PFSK-1 (cell line): ENCODE measurements around the gene MAN1C1.

Experiments
- FOXP2 ChIP-seq: optimal IDR thresholded peaks from 2 replicates; pipeline ENCODE3; 2011; ENCODE audit warnings: borderline replicate concordance, control low read depth, inconsistent platforms; ENCODE audit not compliant: insufficient read depth; ENCODE audit errors: extremely low read length, extremely low read depth
- POLR2AphosphoS5 ChIP-seq: IDR thresholded peaks from 2 replicates; pipeline ENCODE4 v1.6.1; 2012; ENCODE audit warnings: low read depth, mild to moderate bottlenecking, control low read depth, low read length, moderate library complexity
- REST ChIP-seq, 2 experiments: IDR thresholded peaks; 2 replicates each; pipeline versions ENCODE4 v1.6.1 to v1.8.0; 2011 to 2012; ENCODE audit warnings: low read depth in 2 of 2, low read length in 2 of 2, control low read depth in 1 of 2, inconsistent platforms in 1 of 2, mild to moderate bottlenecking in 1 of 2, moderate library complexity in 1 of 2; ENCODE audit not compliant: insufficient read depth in 1 of 2
- SIN3A ChIP-seq: IDR thresholded peaks from 2 replicates; pipeline ENCODE4 v1.6.1; 2012; ENCODE audit warnings: mild to moderate bottlenecking, low read length, moderate library complexity, borderline replicate concordance; ENCODE audit not compliant: insufficient read depth
- TAF1 ChIP-seq: IDR thresholded peaks from 2 replicates; pipeline ENCODE4 v1.6.1; 2012; ENCODE audit warnings: low read length, control low read depth, borderline replicate concordance; ENCODE audit not compliant: insufficient read depth

GRCh38 chr1:25614501-25615171 lies 2.0 kb upstream of the MAN1C1 start:
- no peak for TF ChIP-seq SIN3A
- TF ChIP-seq FOXP2: no peak
- no peak for TF ChIP-seq POLR2AphosphoS5
- TF ChIP-seq TAF1: no peak
- no peak for TF ChIP-seq REST (IDR thresholded peaks at IDR 0.05; ENCODE audit: insufficient read depth in 1 of 2, low read depth in 2 of 2, low read length in 2 of 2)
